ENCODE measurements around the gene FUS.

DNA sequence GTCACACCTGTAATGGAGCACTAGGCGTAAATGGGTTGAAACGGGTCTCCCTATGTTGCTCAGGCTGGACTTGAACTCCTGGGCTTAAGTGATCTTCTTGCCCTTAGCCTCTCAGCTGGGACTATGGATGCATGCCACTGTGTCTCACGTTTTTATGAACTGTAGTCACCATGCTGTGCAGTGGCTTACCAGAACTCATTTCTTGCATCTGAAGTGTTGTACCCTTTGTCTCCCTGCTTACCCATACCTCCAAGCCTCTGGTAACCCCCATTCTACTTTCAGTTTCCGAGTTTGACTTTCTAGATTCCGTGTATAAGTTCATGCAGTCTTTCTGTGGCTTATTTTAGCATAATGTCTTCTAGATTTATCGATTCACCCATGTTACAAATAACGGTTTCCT, 15.0 kb downstream of the FUS start:
- TF ChIP-seq, protein P1, sequence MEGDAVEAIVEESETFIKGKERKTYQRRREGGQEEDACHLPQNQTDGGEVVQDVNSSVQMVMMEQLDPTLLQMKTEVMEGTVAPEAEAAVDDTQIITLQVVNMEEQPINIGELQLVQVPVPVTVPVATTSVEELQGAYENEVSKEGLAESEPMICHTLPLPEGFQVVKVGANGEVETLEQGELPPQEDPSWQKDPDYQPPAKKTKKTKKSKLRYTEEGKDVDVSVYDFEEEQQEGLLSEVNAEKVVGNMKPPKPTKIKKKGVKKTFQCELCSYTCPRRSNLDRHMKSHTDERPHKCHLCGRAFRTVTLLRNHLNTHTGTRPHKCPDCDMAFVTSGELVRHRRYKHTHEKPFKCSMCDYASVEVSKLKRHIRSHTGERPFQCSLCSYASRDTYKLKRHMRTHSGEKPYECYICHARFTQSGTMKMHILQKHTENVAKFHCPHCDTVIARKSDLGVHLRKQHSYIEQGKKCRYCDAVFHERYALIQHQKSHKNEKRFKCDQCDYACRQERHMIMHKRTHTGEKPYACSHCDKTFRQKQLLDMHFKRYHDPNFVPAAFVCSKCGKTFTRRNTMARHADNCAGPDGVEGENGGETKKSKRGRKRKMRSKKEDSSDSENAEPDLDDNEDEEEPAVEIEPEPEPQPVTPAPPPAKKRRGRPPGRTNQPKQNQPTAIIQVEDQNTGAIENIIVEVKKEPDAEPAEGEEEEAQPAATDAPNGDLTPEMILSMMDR (IDR thresholded peaks at IDR 0.05): no peak
- TF ChIP-seq POLR2A (IDR thresholded peaks at IDR 0.05): no peak

Data from adrenal gland (tissue), 5 donors.